Loucy (cell line): Measurements from ENCODE around the gene TIGD7.

Experiments used
- H2AFZ ChIP-seq: fragments of 200-600 bp; sonication (generic); 2 replicates; pipeline ENCODE4 v1.6.0; 2016; ENCODE audit warnings: antibody characterized with exemption, mild to moderate bottlenecking, low read length, moderate library complexity
- H3F3A ChIP-seq: fragments of 200-600 bp; 2 replicates; pipeline ENCODE4 v1.6.0; 2016; ENCODE audit warnings: antibody characterized with exemption, low read depth, mild to moderate bottlenecking
- H3K27me3 ChIP-seq: fragments of 200-600 bp; sonication (generic); 2 replicates; pipeline ENCODE4 v1.6.1; 2014; ENCODE audit warnings: low read length, mild to moderate bottlenecking; ENCODE audit not compliant: insufficient read depth, poor library complexity, severe bottlenecking
- H3K36me3 ChIP-seq: fragments of 200-600 bp; sonication (generic); 2 replicates; pipeline ENCODE4 v1.6.1; 2016; ENCODE audit warnings: low read length; ENCODE audit not compliant: insufficient read depth
- H3K4me1 ChIP-seq: fragments of 200-600 bp; sonication (generic); 2 replicates; pipeline ENCODE4 v1.5.1; 2014; ENCODE audit warnings: low read length, mild to moderate bottlenecking; ENCODE audit not compliant: insufficient read depth, poor library complexity, severe bottlenecking
- H3K4me2 ChIP-seq: fragments of 200-600 bp; sonication (generic); 2 replicates; pipeline ENCODE4 v1.6.0; 2014; ENCODE audit warnings: antibody characterized with exemption, low read length, low read depth, mild to moderate bottlenecking; ENCODE audit not compliant: poor library complexity, severe bottlenecking
- H3K4me3 ChIP-seq: fragments of 200-600 bp; sonication (generic); 2 replicates; pipeline ENCODE4 v1.5.1; 2014; ENCODE audit warnings: low read length, mild to moderate bottlenecking, mixed read lengths; ENCODE audit not compliant: poor library complexity, severe bottlenecking
- H3K79me2 ChIP-seq: fragments of 200-600 bp; sonication (generic); 2 replicates; pipeline ENCODE4 v1.6.1; 2014; ENCODE audit warnings: low read length; ENCODE audit not compliant: insufficient read depth
- H3K9ac ChIP-seq: fragments of 200-600 bp; sonication (generic); 2 replicates; pipeline ENCODE4 v1.6.0; 2014; ENCODE audit warnings: mild to moderate bottlenecking, low read depth, low read length, moderate library complexity; ENCODE audit not compliant: poor library complexity, severe bottlenecking
- H3K9me2 ChIP-seq: fragments of 200-600 bp; sonication (generic); replicated peaks from 2 replicates; pipeline ENCODE4 v1.6.1; 2016; ENCODE audit warnings: low read depth, low read length, mixed read lengths
- H3K9me3 ChIP-seq: fragments of 200-600 bp; sonication (generic); 2 replicates; pipeline ENCODE4 v1.6.1; 2014; ENCODE audit warnings: mild to moderate bottlenecking, antibody characterized with exemption, low read length, low read depth; ENCODE audit not compliant: insufficient read depth
- H4K20me1 ChIP-seq: fragments of 200-600 bp; sonication (generic); 2 replicates; pipeline ENCODE4 v1.6.0; 2014; ENCODE audit warnings: antibody characterized with exemption, low read length, mild to moderate bottlenecking; ENCODE audit not compliant: insufficient read depth, poor library complexity, severe bottlenecking
- CTCF ChIP-seq: fragments of 200-600 bp; sonication (generic); conservative IDR thresholded peaks from 2 replicates; pipeline ENCODE4 v1.5.1; 2014; ENCODE audit warnings: mild to moderate bottlenecking, antibody characterized with exemption, low read length
- EZH2phosphoT487 ChIP-seq: fragments of 200-600 bp; IDR thresholded peaks from 2 replicates; pipeline ENCODE4 v1.6.1; 2018; ENCODE audit warnings: antibody characterized with exemption, mild to moderate bottlenecking, moderate library complexity, borderline replicate concordance

TIGD7 gene

GRCh38 chr16:3283543-3284447 lies 21.4 kb downstream of the TIGD7 start:
- Histone ChIP-seq H3K4me3 (peak overlapping the region; percentile 89), H3K79me2 (peaks cover 48% of the 10 kb centered on the region), H3K4me1 (no peaks in the 10 kb centered on the region), H3F3A (no peaks in the 10 kb centered on the region), H3K36me3 (peaks cover 1% of the 10 kb centered on the region; the same call in 1 of the 2 replicates), H3K4me2 (peak overlapping the region; percentile 88), H2AFZ (0 out of 2 replicates have a peak overlapping the region, but pooled peaks have one; percentile 27), H4K20me1 (peaks cover 15% of the 10 kb centered on the region), H3K9me2 (no peaks in the 10 kb centered on the region), H3K9me3 (no peaks in the 10 kb centered on the region), H3K27me3 (no peaks in the 10 kb centered on the region), H3K9ac (peak overlapping the region; percentile 92)
- TF ChIP-seq EZH2phosphoT487, result no peak

GRCh38 chr16:3282730-3283542 lies 22.3 kb downstream of the TIGD7 start, which contains the start of gene ZNF263:
Gene ZNF263, plus strand, starts transcription at chr16:3283491. Its CDS starts 328 bp downstream, at chr16:3283819.
- H3K9ac ChIP-seq, result peak within 1 kb of the TSS; percentile 92
- H3K4me3 ChIP-seq, result peak within 1 kb of the TSS; percentile 89
- peaks cover 15% of the 10 kb centered on the region for H4K20me1 ChIP-seq
- H3K9me3 ChIP-seq, result no peaks in the 10 kb centered on the region
- peaks cover 42% of the 10 kb centered on the region for H3K79me2 ChIP-seq
- TF ChIP-seq EZH2phosphoT487 (no peak), CTCF (no peak)
- H3K4me1 ChIP-seq, result no peaks in the 10 kb centered on the region
- peak within 1 kb of the TSS; percentile 88 for H3K4me2 ChIP-seq
- no peaks in the 10 kb centered on the region for H3F3A ChIP-seq
- no peaks in the 10 kb centered on the region for H3K27me3 ChIP-seq
- no peaks in the 10 kb centered on the region for H3K36me3 ChIP-seq
- H3K9me2 ChIP-seq, result no peaks in the 10 kb centered on the region
- H2AFZ ChIP-seq, result peak within 1 kb of the TSS; percentile 83

GRCh38 chr16:3282103-3282729 lies 23.0 kb downstream of the TIGD7 start:
- H3K79me2 ChIP-seq, result peaks cover 38% of the 10 kb centered on the region
- H4K20me1 ChIP-seq, result peaks cover 15% of the 10 kb centered on the region
- TF ChIP-seq CTCF (no peak), EZH2phosphoT487 (no peak)
- H3F3A ChIP-seq, result no peaks in the 10 kb centered on the region
- no peaks in the 10 kb centered on the region for H3K9me3 ChIP-seq
- no peaks in the 10 kb centered on the region for H3K36me3 ChIP-seq
- no peaks in the 10 kb centered on the region for H3K9me2 ChIP-seq
- peak overlapping the region; percentile 83 for H2AFZ ChIP-seq
- H3K4me3 ChIP-seq, result peak overlapping the region; percentile 89
- peak overlapping the region; percentile 76 for H3K4me2 ChIP-seq
- H3K4me1 ChIP-seq, result no peaks in the 10 kb centered on the region
- H3K27me3 ChIP-seq, result no peaks in the 10 kb centered on the region
- peak overlapping the region; percentile 92 for H3K9ac ChIP-seq
